GM19099 (cell line): Measurements from ENCODE around the gene DMAC2.

ENCODE experiments used
- POLR2A ChIP-seq: IDR thresholded peaks from 3 replicates; pipeline ENCODE4 v1.6.1; 2011; ENCODE audit warnings: low read depth; ENCODE audit not compliant: insufficient read length; ENCODE audit errors: extremely low read depth

DMAC2 gene

GRCh38 chr19:41413947-41414346 is 25.8 kb downstream of the DMAC2 start:
- TF ChIP-seq POLR2A, result no peak

- TF ChIP-seq POLR2A, result no peak
Measured at GRCh38 chr19:41412953-41413352, 26.8 kb downstream of the DMAC2 start.

- TF ChIP-seq POLR2A, result no peak
Measured at GRCh38 chr19:41411968-41412265, 27.8 kb downstream of the DMAC2 start.

- no peak for TF ChIP-seq POLR2A
Measured at GRCh38 chr19:41411100-41411967, 28.4 kb downstream of the DMAC2 start.

- no peak for TF ChIP-seq POLR2A
Measured at GRCh38 chr19:41410336-41411054, 29.2 kb downstream of the DMAC2 start.

GRCh38 chr19:41409288-41409687 is 30.4 kb downstream of the DMAC2 start:
- TF ChIP-seq POLR2A, result no peak

- TF ChIP-seq POLR2A, result no peak
Measured at GRCh38 chr19:41408256-41408655, 31.5 kb downstream of the DMAC2 start.

- no peak for TF ChIP-seq POLR2A
Measured at GRCh38 chr19:41407271-41407670, 32.4 kb downstream of the DMAC2 start.

GRCh38 chr19:41405776-41406175 is 33.9 kb downstream of the DMAC2 start:
- no peak for TF ChIP-seq POLR2A

- no peak for TF ChIP-seq POLR2A
Measured at GRCh38 chr19:41403181-41403970, 36.3 kb downstream of the DMAC2 start.

- no peak for TF ChIP-seq POLR2A
Measured at GRCh38 chr19:41402010-41402409, 37.7 kb downstream of the DMAC2 start.

- no peak for TF ChIP-seq POLR2A
Measured at GRCh38 chr19:41401483-41401882, 38.2 kb downstream of the DMAC2 start.

GRCh38 chr19:41399525-41399924 is 40.2 kb downstream of the DMAC2 start:
- no peak for TF ChIP-seq POLR2A

GRCh38 chr19:41399091-41399490 is 40.6 kb downstream of the DMAC2 start:
- no peak for TF ChIP-seq POLR2A

GRCh38 chr19:41398598-41398997 is 41.1 kb downstream of the DMAC2 start:
- no peak for TF ChIP-seq POLR2A

- no peak for TF ChIP-seq POLR2A
Measured at GRCh38 chr19:41398050-41398418, 41.7 kb downstream of the DMAC2 start.
